Fibroblast of lung (primary cell): ENCODE data around the gene BASP1. TPM values are rescaled to one million over a fixed set of nuclear protein-coding genes. Genes with fewer than 3 reads are reported as not detected.

Experiments
- DNase-seq, 2 donors: peaks; one replicate each; pipeline versions ENCODE4 v3.0.0 to v3.0.0-alpha.2; 2010; ENCODE audit warnings: low read depth in 2 of 2
- H2AFZ ChIP-seq: 2 replicates; pipeline ENCODE4 v1.5.1; 2012; ENCODE audit warnings: low read length, control low read depth, inconsistent platforms
- H3K27ac ChIP-seq: 2 replicates; pipeline ENCODE4 v1.5.1; 2011; ENCODE audit warnings: low read length, control low read depth; ENCODE audit not compliant: insufficient read depth
- H3K27me3 ChIP-seq: 2 replicates; pipeline ENCODE4 v1.5.1; 2011; ENCODE audit warnings: mild to moderate bottlenecking, low read length; ENCODE audit not compliant: control insufficient read depth, insufficient read depth
- H3K36me3 ChIP-seq: 2 replicates; pipeline ENCODE4 v1.5.1; 2011; ENCODE audit warnings: low read length; ENCODE audit not compliant: control insufficient read depth, insufficient read depth
- H3K4me1 ChIP-seq: 2 replicates; pipeline ENCODE4 v1.5.1; 2011; ENCODE audit warnings: low read length; ENCODE audit not compliant: control insufficient read depth, insufficient read depth; ENCODE audit errors: extremely low read depth
- H3K4me2 ChIP-seq: 2 replicates; pipeline ENCODE4 v1.5.1; 2011; ENCODE audit warnings: low read length, control low read depth; ENCODE audit not compliant: insufficient read depth; ENCODE audit errors: extremely low read depth
- H3K4me3 ChIP-seq, 4 experiments: fragments of 200-600 bp in 1 of 4; sonication (generic) in 1 of 4; replicated peaks in 1 of 4; 2 replicates each; pipeline ENCODE4 v1.5.1; 2011 to 2016; ENCODE audit warnings: low read length in 4 of 4, low read depth in 3 of 4, mild to moderate bottlenecking in 3 of 4, control low read depth in 2 of 4, inconsistent platforms in 1 of 4, mixed read lengths in 1 of 4; ENCODE audit not compliant: insufficient read depth in 1 of 4; ENCODE audit errors: control extremely low read depth in 1 of 4
- H3K79me2 ChIP-seq: 2 replicates; pipeline ENCODE4 v1.5.1; 2012; ENCODE audit warnings: mild to moderate bottlenecking, low read length, inconsistent platforms; ENCODE audit not compliant: control insufficient read depth, insufficient read depth
- H3K9ac ChIP-seq: 2 replicates; pipeline ENCODE4 v1.5.1; 2011; ENCODE audit warnings: mild to moderate bottlenecking, low read length, control low read depth; ENCODE audit not compliant: insufficient read depth
- H3K9me3 ChIP-seq: 2 replicates; pipeline ENCODE4 v1.5.1; 2012; ENCODE audit warnings: low read depth, low read length; ENCODE audit not compliant: control insufficient read depth, insufficient read depth
- H4K20me1 ChIP-seq: 2 replicates; pipeline ENCODE4 v1.5.1; 2011; ENCODE audit warnings: low read length; ENCODE audit not compliant: control insufficient read depth, insufficient read depth; ENCODE audit errors: extremely low read depth
- CTCF ChIP-seq, 2 donors: IDR thresholded peaks in 1 of 2; conservative IDR thresholded peaks in 1 of 2; 1 replicate in 1 of 2; 2 replicates in 1 of 2; pipeline ENCODE4 v1.5.1; 2011 to 2012; ENCODE audit warnings: low read length in 2 of 2, control low read depth in 1 of 2, inconsistent platforms in 1 of 2, low read depth in 1 of 2, mild to moderate bottlenecking in 1 of 2
- EZH2 ChIP-seq: IDR thresholded peaks from 2 replicates; pipeline ENCODE4 v1.5.1; 2012; ENCODE audit warnings: low read length, control low read depth, mild to moderate bottlenecking; ENCODE audit errors: missing control alignments
- polyA plus RNA-seq, 2 donors: library from polyadenylated mRNA; depleted of rRNA in 1 of 2; stranded (reverse) in 1 of 2; unstranded in 1 of 2; fragments of >200 nt; gene quantifications; 2 replicates each; pipeline ENCODE4 v1.2.1, GENCODE V29; 2011 to 2012; ENCODE audit warnings: missing spikeins in 1 of 2
- total RNA-seq: library from RNA; depleted of rRNA; stranded (reverse); fragments of >200 nt; gene quantifications from 2 replicates; pipeline ENCODE4 v1.2.1, GENCODE V29; 2014

Gene BASP1
- total and polyA plus RNA-seq, 2 donors (not counting 1 experiment from before 2014, with no cell fraction given), result 186 to 248 TPM

GRCh38 chr5:17230808-17231525, 13.5 kb downstream of the BASP1 start:
- Histone ChIP-seq H3K36me3 (peaks cover 13% of the 10 kb centered on the region), H3K79me2 (peaks cover 92% of the 10 kb centered on the region), H3K4me1 (peaks cover 9% of the 10 kb centered on the region), H3K9ac (no peak overlapping the region), H3K27me3 (no peaks in the 10 kb centered on the region), H3K27ac (no peak overlapping the region), H4K20me1 (no peaks in the 10 kb centered on the region), H3K9me3 (no peaks in the 10 kb centered on the region), H3K4me3 (no peak overlapping the region), H2AFZ (no peak overlapping the region), H3K4me2 (no peak overlapping the region)
- TF ChIP-seq CTCF (conservative IDR thresholded peaks at IDR 0.05 in 1 of 2, IDR thresholded peaks at IDR 0.05 in 1 of 2; ENCODE audit: low read depth in 1 of 2, low read length in 2 of 2) (no peak), EZH2 (no peak)
- no peak for DNase-seq

GRCh38 chr5:17232405-17232804, 15.0 kb downstream of the BASP1 start:
- H3K9me3 ChIP-seq, result no peaks in the 10 kb centered on the region
- TF ChIP-seq CTCF (conservative IDR thresholded peaks at IDR 0.05 in 1 of 2, IDR thresholded peaks at IDR 0.05 in 1 of 2; ENCODE audit: low read depth in 1 of 2, low read length in 2 of 2), result no peak
- no peak for TF ChIP-seq EZH2
- no peak overlapping the region for H3K4me3 ChIP-seq
- peaks cover 13% of the 10 kb centered on the region for H3K36me3 ChIP-seq
- peaks cover 11% of the 10 kb centered on the region for H3K4me1 ChIP-seq
- no peak overlapping the region for H3K27ac ChIP-seq
- no peak for DNase-seq
- peaks cover 94% of the 10 kb centered on the region for H3K79me2 ChIP-seq
- H4K20me1 ChIP-seq, result no peaks in the 10 kb centered on the region
- no peak overlapping the region for H3K4me2 ChIP-seq
- no peak overlapping the region for H2AFZ ChIP-seq
- no peaks in the 10 kb centered on the region for H3K27me3 ChIP-seq
- H3K9ac ChIP-seq, result no peak overlapping the region

DNA sequence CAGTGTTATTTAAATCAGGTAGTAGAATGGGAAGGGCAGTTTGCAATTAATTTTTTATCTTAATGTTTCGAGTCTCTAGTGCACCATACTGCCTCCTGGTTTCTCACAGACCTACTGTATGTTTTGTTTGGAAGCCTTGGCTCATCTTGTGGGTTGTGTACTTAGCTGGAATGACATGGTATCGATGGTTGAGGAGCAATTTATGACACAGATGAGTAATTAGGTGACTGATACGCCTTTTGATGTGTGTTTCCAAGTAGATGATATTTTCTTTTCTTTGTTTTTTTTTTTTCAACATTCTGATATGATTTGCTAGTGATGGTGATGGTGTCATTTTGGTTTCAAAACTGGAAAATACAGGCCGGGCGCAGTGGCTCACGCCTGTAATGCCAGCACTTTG, 16.1 kb downstream of the BASP1 start:
- Histone ChIP-seq H3K36me3 (peaks cover 13% of the 10 kb centered on the region), H3K27me3 (no peaks in the 10 kb centered on the region), H2AFZ (no peak overlapping the region), H3K4me2 (no peak overlapping the region), H3K27ac (no peak overlapping the region), H3K79me2 (peaks cover 88% of the 10 kb centered on the region), H3K9me3 (no peaks in the 10 kb centered on the region), H3K4me1 (peaks cover 22% of the 10 kb centered on the region), H3K4me3 (no peak overlapping the region), H4K20me1 (no peaks in the 10 kb centered on the region), H3K9ac (no peak overlapping the region)
- no peak for TF ChIP-seq CTCF (conservative IDR thresholded peaks at IDR 0.05 in 1 of 2, IDR thresholded peaks at IDR 0.05 in 1 of 2; ENCODE audit: low read depth in 1 of 2, low read length in 2 of 2)
- TF ChIP-seq EZH2, result no peak
- peak in 1 of 2 donors; percentile 75 for DNase-seq
